SH-SY5Y (cell line): ENCODE data around the gene ADAMTS17.

Source experiments
- GATA2 ChIP-seq: IDR thresholded peaks from 2 replicates; pipeline ENCODE4 v1.6.1; 2011; ENCODE audit warnings: mild to moderate bottlenecking, low read depth, low read length
- GATA3 ChIP-seq: IDR thresholded peaks from 2 replicates; pipeline ENCODE4 v1.6.1; 2011; ENCODE audit warnings: low read depth, mild to moderate bottlenecking, low read length, moderate library complexity

The ADAMTS17 gene

GRCh38 chr15:100222349-100222715 lies 119.4 kb downstream of the ADAMTS17 start:
- TF ChIP-seq GATA3 (no peak), GATA2 (no peak)

GRCh38 chr15:100221471-100222348 lies 120.1 kb downstream of the ADAMTS17 start:
- TF ChIP-seq GATA3 = no peak
- TF ChIP-seq GATA2 = no peak

GRCh38 chr15:100220058-100220768 lies 121.6 kb downstream of the ADAMTS17 start:
- TF ChIP-seq GATA2 (no peak), GATA3 (no peak)

- TF ChIP-seq GATA3 (no peak), GATA2 (no peak)
Observed at GRCh38 chr15:100218434-100218833, 123.3 kb downstream of the ADAMTS17 start.

GRCh38 chr15:100216182-100216581 lies 125.6 kb downstream of the ADAMTS17 start:
- TF ChIP-seq GATA3 (no peak), GATA2 (no peak)

- TF ChIP-seq GATA3 = no peak
- TF ChIP-seq GATA2 = no peak
Observed at GRCh38 chr15:100215843-100216169, 126.0 kb downstream of the ADAMTS17 start.

- no peak for TF ChIP-seq GATA2
- TF ChIP-seq GATA3 = no peak
Observed at GRCh38 chr15:100215031-100215842, 126.5 kb downstream of the ADAMTS17 start.

- TF ChIP-seq GATA3 (no peak), GATA2 (no peak)
Observed at GRCh38 chr15:100211855-100212850, 129.6 kb downstream of the ADAMTS17 start.

- TF ChIP-seq GATA2 = no peak
Observed at GRCh38 chr15:100210338-100210737, 131.4 kb downstream of the ADAMTS17 start.

GRCh38 chr15:100208921-100209603 lies 132.7 kb downstream of the ADAMTS17 start:
- no peak for TF ChIP-seq GATA3
- TF ChIP-seq GATA2 = no peak

- TF ChIP-seq GATA3 = no peak
- TF ChIP-seq GATA2 = no peak
Observed at GRCh38 chr15:100207053-100207452, 134.7 kb downstream of the ADAMTS17 start.

- TF ChIP-seq GATA2 = no peak
- TF ChIP-seq GATA3 = no peak
Observed at GRCh38 chr15:100206643-100207042, 135.1 kb downstream of the ADAMTS17 start.
